ENCODE data around the gene FAM234B. TPM values are rescaled to one million over a fixed set of nuclear protein-coding genes. Genes with fewer than 3 reads are reported as not detected.
A peak's percentile ranks its signal among the peaks of the same experiment; 100 is the strongest.

The FAM234B gene
- total and polyA plus RNA-seq, 2 donors (not counting 1 experiment from before 2014, with no cell fraction given), result 2.6 to 8.2 TPM

- Histone ChIP-seq H3K4me2 (replicated peaks; ENCODE audit: low read depth, low read length, poor library complexity, severe bottlenecking) (no peak overlapping the region), H3K4me1 (ENCODE audit: control insufficient read depth in 2 of 2, insufficient read depth in 2 of 2, low read length in 2 of 2) (peaks cover 11 to 20% of the 10 kb centered on the region in 2 donors), H3K36me3 (replicated peaks in 1 of 2; ENCODE audit: control extremely low read depth in 1 of 2, control insufficient read depth in 1 of 2, extremely low read depth in 1 of 2, insufficient read depth in 2 of 2, low read length in 1 of 2) (no peaks in the 10 kb centered on the region), H3K9me3 (ENCODE audit: control extremely low read depth in 1 of 3, control insufficient read depth in 2 of 3, insufficient read depth in 1 of 3, low read length in 2 of 3) (no peaks in the 10 kb centered on the region), H3K27ac (ENCODE audit: low read length in 2 of 2) (no peak overlapping the region), H2AFZ (ENCODE audit: insufficient read depth, low read depth, low read length, poor library complexity, severe bottlenecking) (no peak overlapping the region), H3K79me2 (ENCODE audit: control insufficient read depth, insufficient read depth, low read length) (no peaks in the 10 kb centered on the region), H3K9ac (ENCODE audit: low read length) (no peak overlapping the region), H3K4me3 (ENCODE audit: control extremely low read depth in 1 of 5, extremely low read depth in 1 of 5, insufficient read depth in 1 of 5, low read depth in 2 of 5, low read length in 4 of 5) (no peak overlapping the region), H3K27me3 (replicated peaks in 1 of 4; ENCODE audit: control extremely low read depth in 1 of 4, control insufficient read depth in 3 of 4, insufficient read depth in 4 of 4, low read length in 3 of 4) (peaks cover 0 to 3% (median 0%) of the 10 kb centered on the region in 4 experiments), H4K20me1 (ENCODE audit: control insufficient read depth, insufficient read depth, low read length, poor library complexity, severe bottlenecking) (no peaks in the 10 kb centered on the region)
- TF ChIP-seq CTCF (IDR thresholded peaks at IDR 0.05) (no peak), EZH2 (IDR thresholded peaks at IDR 0.05; ENCODE audit: borderline replicate concordance, insufficient read depth, low read depth, low read length, poor library complexity, severe bottlenecking) (no peak)
- H3K4me3 Mint-ChIP-seq, result peak overlapping the region; percentile 92
- H3K4me1 Mint-ChIP-seq, result peaks cover 27% of the 10 kb centered on the region
- ChIA-PET CTCF (interaction anchor here (1.7 to 3.1 kb wide), 2 partner anchors 100 to 209 kb away, joined by 4 to 12 read pairs; no protein-coding TSS in a partner anchor), POLR2A (no interaction called here)
- H3K27me3 Mint-ChIP-seq, result no peaks in the 10 kb centered on the region
- H3K27ac Mint-ChIP-seq, result no peak overlapping the region
- intact Hi-C loops (cut with micrococcal nuclease), result loop anchor here (5.0 kb wide), 3 partner anchors 85 to 645 kb away; partner anchors contain the start of gene BORCS5
- WGBS (ENCODE audit: insufficient coverage), result 94% methylated on average over 8 of the region's 10 CpGs
- DNase-seq (no peak), ATAC-seq (ENCODE audit: low read depth) (no peak)
- no peaks in the 10 kb centered on the region for H3K9me3 Mint-ChIP-seq (ENCODE audit: insufficient read depth)
Observed at GRCh38 chr12:13002301-13003097, 41.7 kb upstream of the FAM234B start.

GRCh38 chr12:13004361-13004760 lies 39.8 kb upstream of the FAM234B start:
- POLR2A ChIA-PET, result no interaction called here
- CTCF ChIA-PET, result no interaction called here
- H3K27me3 Mint-ChIP-seq, result no peaks in the 10 kb centered on the region
- no peaks in the 10 kb centered on the region for H3K36me3 ChIP-seq (replicated peaks in 1 of 2; ENCODE audit: control extremely low read depth in 1 of 2, control insufficient read depth in 1 of 2, extremely low read depth in 1 of 2, insufficient read depth in 2 of 2, low read length in 1 of 2)
- ATAC-seq (ENCODE audit: low read depth) (no peak), DNase-seq (no peak)
- peaks cover 0 to 3% (median 0%) of the 10 kb centered on the region in 4 experiments for H3K27me3 ChIP-seq (replicated peaks in 1 of 4; ENCODE audit: control extremely low read depth in 1 of 4, control insufficient read depth in 3 of 4, insufficient read depth in 4 of 4, low read length in 3 of 4)
- H3K9me3 Mint-ChIP-seq (ENCODE audit: insufficient read depth), result no peaks in the 10 kb centered on the region
- no peaks in the 10 kb centered on the region for H3K79me2 ChIP-seq (ENCODE audit: control insufficient read depth, insufficient read depth, low read length)
- no peak overlapping the region for H3K4me3 Mint-ChIP-seq
- no peak overlapping the region for H3K27ac Mint-ChIP-seq
- no peak overlapping the region for H3K4me2 ChIP-seq (replicated peaks; ENCODE audit: low read depth, low read length, poor library complexity, severe bottlenecking)
- WGBS (ENCODE audit: insufficient coverage), result no CpG with 5 or more reads among the region's 3 CpGs
- no peaks in the 10 kb centered on the region for H3K9me3 ChIP-seq (ENCODE audit: control extremely low read depth in 1 of 3, control insufficient read depth in 2 of 3, insufficient read depth in 1 of 3, low read length in 2 of 3)
- TF ChIP-seq EZH2 (IDR thresholded peaks at IDR 0.05; ENCODE audit: borderline replicate concordance, insufficient read depth, low read depth, low read length, poor library complexity, severe bottlenecking), result no peak
- TF ChIP-seq CTCF (IDR thresholded peaks at IDR 0.05), result no peak
- no peak overlapping the region for H3K9ac ChIP-seq (ENCODE audit: low read length)
- H3K27ac ChIP-seq (ENCODE audit: low read length in 2 of 2), result no peak overlapping the region
- H3K4me3 ChIP-seq (ENCODE audit: control extremely low read depth in 1 of 5, extremely low read depth in 1 of 5, insufficient read depth in 1 of 5, low read depth in 2 of 5, low read length in 4 of 5), result no peak overlapping the region
- H3K4me1 Mint-ChIP-seq, result peaks cover 18% of the 10 kb centered on the region
- H3K4me1 ChIP-seq (ENCODE audit: control insufficient read depth in 2 of 2, insufficient read depth in 2 of 2, low read length in 2 of 2), result peaks cover 9 to 16% of the 10 kb centered on the region in 2 donors
- no peaks in the 10 kb centered on the region for H4K20me1 ChIP-seq (ENCODE audit: control insufficient read depth, insufficient read depth, low read length, poor library complexity, severe bottlenecking)
- intact Hi-C loops (cut with micrococcal nuclease), result loop anchor here (5.0 kb wide), 3 partner anchors 87 to 647 kb away; partner anchors contain the start of gene BORCS5
- H2AFZ ChIP-seq (ENCODE audit: insufficient read depth, low read depth, low read length, poor library complexity, severe bottlenecking), result no peak overlapping the region
